Measurements from ENCODE around the gene HTT.
A peak's percentile ranks its signal among the peaks of the same experiment; 100 is the strongest.

Gene HTT

GRCh38 chr4:3286335-3287175 lies 212.1 kb downstream of the HTT start:
- Histone ChIP-seq H3K36me3 (replicated peaks; ENCODE audit: insufficient read depth, low read length) (no peaks in the 10 kb centered on the region), H3F3A (ENCODE audit: insufficient read depth, low read length) (peaks cover 7% of the 10 kb centered on the region; the same call in 1 of the 2 replicates), H4K20me1 (ENCODE audit: insufficient read depth, low read length) (no peaks in the 10 kb centered on the region), H3K4me1 (ENCODE audit: low read length) (peaks cover 13% of the 10 kb centered on the region), H3K27ac (ENCODE audit: low read length) (peak overlapping the region; percentile 21; the same call in 1 of the 2 replicates), H3K9me2 (replicated peaks; ENCODE audit: insufficient read depth, low read length) (no peaks in the 10 kb centered on the region), H2AFZ (ENCODE audit: low read length) (0 out of 2 replicates have a peak overlapping the region, but pooled peaks have one; percentile 45), H3K4me3 (ENCODE audit: low read length) (no peak overlapping the region), H3K79me2 (ENCODE audit: low read length) (no peaks in the 10 kb centered on the region), H3K4me2 (ENCODE audit: low read depth, low read length) (peak overlapping the region; percentile 61; the same call in 1 of the 2 replicates), H3K9me3 (replicated peaks; ENCODE audit: insufficient read depth, low read length) (no peaks in the 10 kb centered on the region), H3K27me3 (replicated peaks; ENCODE audit: insufficient read depth, low read length) (peaks cover 25% of the 10 kb centered on the region), H3K9ac (ENCODE audit: low read length) (no peak overlapping the region)
- DNase-seq, result peak; percentile 58
- TF ChIP-seq EZH2phosphoT487 (IDR thresholded peaks at IDR 0.05; ENCODE audit: low read length), result no peak

- Histone ChIP-seq H3K9me2 (replicated peaks; ENCODE audit: insufficient read depth, low read length) (no peaks in the 10 kb centered on the region), H3K27me3 (replicated peaks; ENCODE audit: insufficient read depth, low read length) (peaks cover 24% of the 10 kb centered on the region), H4K20me1 (ENCODE audit: insufficient read depth, low read length) (no peaks in the 10 kb centered on the region), H3K27ac (ENCODE audit: low read length) (no peak overlapping the region), H3K4me3 (ENCODE audit: low read length) (no peak overlapping the region), H3K4me1 (ENCODE audit: low read length) (peaks cover 17% of the 10 kb centered on the region), H2AFZ (ENCODE audit: low read length) (no peak overlapping the region), H3K9ac (ENCODE audit: low read length) (no peak overlapping the region), H3K79me2 (ENCODE audit: low read length) (no peaks in the 10 kb centered on the region), H3K36me3 (replicated peaks; ENCODE audit: insufficient read depth, low read length) (no peaks in the 10 kb centered on the region), H3K4me2 (ENCODE audit: low read depth, low read length) (no peak overlapping the region), H3F3A (ENCODE audit: insufficient read depth, low read length) (peaks cover 7% of the 10 kb centered on the region; the same call in 1 of the 2 replicates), H3K9me3 (replicated peaks; ENCODE audit: insufficient read depth, low read length) (no peaks in the 10 kb centered on the region)
- no peak for DNase-seq
- TF ChIP-seq EZH2 (optimal IDR thresholded peaks at IDR 0.05; ENCODE audit: low read depth, low read length), result no peak
- TF ChIP-seq CTCF (IDR thresholded peaks at IDR 0.05; ENCODE audit: low read length), result no peak
- TF ChIP-seq EZH2phosphoT487 (IDR thresholded peaks at IDR 0.05; ENCODE audit: low read length), result no peak
These were observed 212.9 kb downstream of the HTT start for GRCh38 chr4:3287271-3287971.

GRCh38 chr4:3287972-3288570 lies 213.6 kb downstream of the HTT start:
- Histone ChIP-seq H4K20me1 (ENCODE audit: insufficient read depth, low read length) (no peaks in the 10 kb centered on the region), H3K9me3 (replicated peaks; ENCODE audit: insufficient read depth, low read length) (no peaks in the 10 kb centered on the region), H3K4me2 (ENCODE audit: low read depth, low read length) (no peak overlapping the region), H3K9me2 (replicated peaks; ENCODE audit: insufficient read depth, low read length) (no peaks in the 10 kb centered on the region), H3K4me1 (ENCODE audit: low read length) (peaks cover 17% of the 10 kb centered on the region), H3K4me3 (ENCODE audit: low read length) (no peak overlapping the region), H3K27me3 (replicated peaks; ENCODE audit: insufficient read depth, low read length) (peaks cover 18% of the 10 kb centered on the region), H2AFZ (ENCODE audit: low read length) (no peak overlapping the region), H3K79me2 (ENCODE audit: low read length) (no peaks in the 10 kb centered on the region), H3K9ac (ENCODE audit: low read length) (no peak overlapping the region), H3F3A (ENCODE audit: insufficient read depth, low read length) (peaks cover 7% of the 10 kb centered on the region; the same call in 1 of the 2 replicates), H3K27ac (ENCODE audit: low read length) (no peak overlapping the region), H3K36me3 (replicated peaks; ENCODE audit: insufficient read depth, low read length) (no peaks in the 10 kb centered on the region)
- TF ChIP-seq EZH2phosphoT487 (IDR thresholded peaks at IDR 0.05; ENCODE audit: low read length), result no peak
- no peak for TF ChIP-seq EZH2 (optimal IDR thresholded peaks at IDR 0.05; ENCODE audit: low read depth, low read length)
- TF ChIP-seq CTCF (IDR thresholded peaks at IDR 0.05; ENCODE audit: low read length), result no peak
- DNase-seq, result no peak
